ENCODE results near the gene GFRAL. TPM values are rescaled to one million over a fixed set of nuclear protein-coding genes. Genes with fewer than 3 reads are reported as not detected.
"Not testable (repeated sequence)": the region's sequence is repeated elsewhere in the genome, so short reads cannot be mapped to it uniquely, and the experiment has no call there.

The GFRAL gene
- total and polyA plus RNA-seq, 8 donors = not detected

DNA sequence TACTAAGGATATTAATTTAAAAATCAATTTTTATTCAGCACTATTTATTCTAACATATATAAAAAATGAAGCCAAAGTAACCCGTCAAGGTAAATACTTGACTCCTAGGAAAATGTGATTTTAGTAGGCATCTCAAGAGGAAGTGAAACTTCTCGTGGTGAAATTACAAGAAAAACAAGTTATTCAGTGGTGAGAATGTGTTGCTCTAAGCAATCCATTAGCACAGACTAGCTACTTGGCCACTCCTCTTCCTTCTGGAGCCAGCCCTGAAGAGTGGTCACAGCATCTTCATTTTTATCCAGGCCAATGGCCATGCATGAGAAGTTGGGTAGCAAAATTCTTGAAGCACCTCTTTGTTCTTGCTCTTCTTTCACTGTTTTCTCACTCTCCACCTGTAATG lies 40.4 kb upstream of the GFRAL start:
- Histone ChIP-seq H3K4me1 (no peaks in the 10 kb centered on the region), H3K4me3 (no peak overlapping the region), H3K36me3 (no peaks in the 10 kb centered on the region), H3K27me3 (no peaks in the 10 kb centered on the region), H3K9me3 (no peaks in the 10 kb centered on the region), H3K27ac (no peak overlapping the region)
- WGBS, 5 donors = 59 to 67% (median 63%) methylated on average over 2 of the region's 2 CpGs
- DNase-seq = no peak
- TF ChIP-seq, protein P1, sequence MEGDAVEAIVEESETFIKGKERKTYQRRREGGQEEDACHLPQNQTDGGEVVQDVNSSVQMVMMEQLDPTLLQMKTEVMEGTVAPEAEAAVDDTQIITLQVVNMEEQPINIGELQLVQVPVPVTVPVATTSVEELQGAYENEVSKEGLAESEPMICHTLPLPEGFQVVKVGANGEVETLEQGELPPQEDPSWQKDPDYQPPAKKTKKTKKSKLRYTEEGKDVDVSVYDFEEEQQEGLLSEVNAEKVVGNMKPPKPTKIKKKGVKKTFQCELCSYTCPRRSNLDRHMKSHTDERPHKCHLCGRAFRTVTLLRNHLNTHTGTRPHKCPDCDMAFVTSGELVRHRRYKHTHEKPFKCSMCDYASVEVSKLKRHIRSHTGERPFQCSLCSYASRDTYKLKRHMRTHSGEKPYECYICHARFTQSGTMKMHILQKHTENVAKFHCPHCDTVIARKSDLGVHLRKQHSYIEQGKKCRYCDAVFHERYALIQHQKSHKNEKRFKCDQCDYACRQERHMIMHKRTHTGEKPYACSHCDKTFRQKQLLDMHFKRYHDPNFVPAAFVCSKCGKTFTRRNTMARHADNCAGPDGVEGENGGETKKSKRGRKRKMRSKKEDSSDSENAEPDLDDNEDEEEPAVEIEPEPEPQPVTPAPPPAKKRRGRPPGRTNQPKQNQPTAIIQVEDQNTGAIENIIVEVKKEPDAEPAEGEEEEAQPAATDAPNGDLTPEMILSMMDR (IDR thresholded peaks at IDR 0.05) = no peak
- TF ChIP-seq POLR2A (IDR thresholded peaks at IDR 0.05) (no peak), EP300 (IDR thresholded peaks at IDR 0.05) (no peak), POLR2AphosphoS5 (IDR thresholded peaks at IDR 0.05) (no peak)
- intact Hi-C loops (cut with DNase I; ENCODE audit: low total_unique reads) = no loop called here

DNA sequence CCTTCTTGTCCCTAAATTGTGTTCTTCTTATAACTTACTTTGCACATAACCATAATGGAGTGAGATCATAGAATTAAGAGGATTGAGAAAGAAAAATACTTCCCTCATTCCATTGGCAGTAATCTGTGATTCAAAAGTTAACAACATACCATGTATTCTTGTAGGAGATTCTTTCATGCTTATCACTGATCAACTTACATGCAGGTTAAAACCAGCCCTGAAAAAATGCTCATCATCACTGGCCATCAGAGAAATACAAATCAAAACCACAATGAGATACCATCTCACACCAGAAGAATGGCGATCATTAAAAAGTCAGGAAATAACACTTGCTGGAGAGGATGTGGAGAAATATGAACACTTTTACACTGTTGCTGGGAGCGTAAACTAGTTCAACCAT lies 36.5 kb upstream of the GFRAL start:
- 81 to 93% (median 88%) methylated on average over 2 of the region's 2 CpGs for WGBS, 5 donors
- H3K27me3 ChIP-seq = no peaks in the 10 kb centered on the region

DNA sequence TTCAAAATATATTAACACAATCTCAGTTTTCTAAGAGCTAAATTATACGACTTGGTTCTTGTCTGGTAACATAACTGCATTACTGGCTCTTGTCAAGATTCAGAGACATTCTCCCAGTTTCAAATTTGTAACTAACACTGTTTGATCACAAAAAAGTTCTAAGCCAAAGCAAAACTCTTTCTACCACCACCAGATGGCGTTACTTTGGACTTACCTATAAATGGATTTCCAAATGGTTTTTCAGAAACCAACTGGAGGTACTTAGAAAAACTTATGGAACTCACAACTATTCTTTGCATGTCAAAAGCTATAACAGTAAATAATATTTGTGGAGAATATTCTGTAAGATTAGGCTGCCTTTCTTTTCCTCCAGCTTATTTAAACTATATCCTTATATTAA lies 34.2 kb upstream of the GFRAL start:
- no peak overlapping the region for H3K27ac ChIP-seq
- TF ChIP-seq POLR2AphosphoS5 (IDR thresholded peaks at IDR 0.05) (no peak), EP300 (IDR thresholded peaks at IDR 0.05) (no peak), POLR2A (IDR thresholded peaks at IDR 0.05) (no peak)
- TF ChIP-seq, protein P1 (IDR thresholded peaks at IDR 0.05) = no peak
- no peaks in the 10 kb centered on the region for H3K4me1 ChIP-seq
- intact Hi-C loops (cut with DNase I; ENCODE audit: low total_unique reads) = no loop called here
- no peak overlapping the region for H3K4me3 ChIP-seq
- WGBS, 5 donors = 46 to 58% (median 53%) methylated on average over 2 of the region's 2 CpGs
- no peak for DNase-seq
- H3K27me3 ChIP-seq = no peaks in the 10 kb centered on the region
- no peaks in the 10 kb centered on the region for H3K36me3 ChIP-seq
- peaks cover 0 to 7% (median 5%) of the 10 kb centered on the region in 4 donors for H3K9me3 ChIP-seq

More for the DNA sequence above, 36.5 kb upstream of the GFRAL start:
- Histone ChIP-seq H3K4me1 (no peaks in the 10 kb centered on the region), H3K36me3 (no peaks in the 10 kb centered on the region), H3K27ac (no peak overlapping the region), H3K9me3 (no peaks in the 10 kb centered on the region), H3K4me3 (no peak overlapping the region)
- intact Hi-C loops (cut with DNase I; ENCODE audit: low total_unique reads) = no loop called here
- DNase-seq = no peak
- TF ChIP-seq EP300 (IDR thresholded peaks at IDR 0.05) (no peak), POLR2A (IDR thresholded peaks at IDR 0.05) (no peak), POLR2AphosphoS5 (IDR thresholded peaks at IDR 0.05) (no peak)
- TF ChIP-seq, protein P1 (IDR thresholded peaks at IDR 0.05) = no peak

DNA sequence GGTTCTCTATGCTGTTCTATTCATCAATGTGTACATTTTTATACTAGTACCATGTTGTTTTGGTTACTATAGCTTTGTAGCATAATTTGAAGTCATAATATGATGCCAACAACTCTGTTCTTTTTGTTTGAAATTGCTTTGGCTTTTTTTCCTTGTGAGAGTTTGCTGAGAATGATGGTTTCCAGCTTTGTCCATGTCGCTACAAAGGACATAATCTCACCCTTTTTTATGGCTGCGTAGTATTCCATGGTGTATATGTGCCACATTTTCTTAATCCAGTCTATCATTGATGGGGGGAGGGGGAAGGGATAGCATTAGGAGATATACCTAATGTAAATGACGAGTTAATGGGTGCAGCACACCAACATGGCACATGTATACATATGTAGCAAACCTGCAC lies 30.1 kb upstream of the GFRAL start:
- H3K4me3 ChIP-seq; H3K27ac ChIP-seq; H3K36me3 ChIP-seq; H3K4me1 ChIP-seq; intact Hi-C loops (cut with DNase I; ENCODE audit: low total_unique reads); DNase-seq; H3K9me3 ChIP-seq; H3K27me3 ChIP-seq: not testable (repeated sequence)
- 82 to 94% (median 94%) methylated on average over 3 of the region's 3 CpGs for WGBS, 5 donors

DNA sequence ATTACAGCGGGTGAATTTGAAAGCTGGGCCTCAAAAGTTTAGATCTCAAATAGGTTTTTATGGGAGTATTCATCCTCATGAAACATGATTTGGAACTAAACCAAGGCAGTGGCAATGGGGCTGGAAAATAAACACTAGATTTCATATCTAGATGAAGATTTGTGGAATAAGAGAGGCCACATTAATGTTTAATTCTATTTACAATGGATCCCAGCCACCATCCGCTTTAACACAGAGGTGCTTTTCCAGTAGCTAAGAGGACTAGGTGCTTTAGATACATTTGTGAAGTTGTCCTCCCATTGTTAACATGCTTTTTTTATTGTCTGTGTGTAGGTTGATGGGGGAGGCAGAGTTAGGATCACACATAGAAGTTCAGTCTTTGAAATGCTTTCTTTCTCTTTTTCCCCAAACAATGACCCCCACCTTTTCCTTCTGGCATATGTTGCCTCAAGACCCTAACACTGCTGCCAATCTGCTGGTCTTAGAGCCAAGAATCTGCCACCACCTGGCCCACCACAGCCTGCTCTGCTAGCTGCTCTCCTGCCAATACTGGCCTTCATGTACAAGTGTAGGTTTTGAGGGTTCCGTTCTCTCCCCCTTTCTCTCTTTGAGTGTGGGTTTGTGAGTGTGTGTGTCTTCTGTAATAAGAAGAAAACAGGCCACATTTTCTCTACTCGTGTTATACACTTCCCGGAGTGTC lies 27.8 kb upstream of the GFRAL start:
- Histone ChIP-seq H3K4me1 (peaks cover 0 to 7% (median 0%) of the 10 kb centered on the region in 4 donors), H3K9me3 (peaks cover 0 to 7% (median 5%) of the 10 kb centered on the region in 4 donors), H3K27ac (no peak overlapping the region), H3K27me3 (no peaks in the 10 kb centered on the region), H3K4me3 (no peak overlapping the region), H3K36me3 (no peaks in the 10 kb centered on the region)
- intact Hi-C loops (cut with DNase I; ENCODE audit: low total_unique reads) = no loop called here
- TF ChIP-seq POLR2AphosphoS5 (IDR thresholded peaks at IDR 0.05) (no peak), POLR2A (IDR thresholded peaks at IDR 0.05) (no peak)
- 43 to 68% (median 48%) methylated on average over 5 of the region's 5 CpGs for WGBS, 5 donors
- DNase-seq = no peak
